HG03060 (cell line): ENCODE data around the gene FEV.

Source experiments
- ATAC-seq: cut with Tn5 transposase; IDR thresholded peaks from one replicate; pipeline ENCODE4 v1.9.1; 2021; ENCODE audit warnings: low read depth, moderate number of reproducible peaks; ENCODE audit not compliant: unreplicated experiment

Gene FEV

GRCh38 chr2:218995561-218995960 is 10.6 kb upstream of the FEV start:
- ATAC-seq = no peak

- ATAC-seq = no peak
Observed at GRCh38 chr2:218993345-218994315, 8.6 kb upstream of the FEV start, which contains the start of gene CRYBA2. CRYBA2 (minus strand) TSS chr2:218993422; CDS start chr2:218993176, 246 bp downstream.

GRCh38 chr2:218992703-218993344 is 7.8 kb upstream of the FEV start:
- no peak for ATAC-seq

GRCh38 chr2:218992196-218992595 is 7.2 kb upstream of the FEV start:
- ATAC-seq = no peak

- no peak for ATAC-seq
Observed at GRCh38 chr2:218991674-218992168, 6.7 kb upstream of the FEV start.

- no peak for ATAC-seq
Observed at GRCh38 chr2:218990612-218991011, 5.6 kb upstream of the FEV start.

- ATAC-seq = no peak
Observed at GRCh38 chr2:218990052-218990451, 5.1 kb upstream of the FEV start.

- ATAC-seq = no peak
Observed at GRCh38 chr2:218988650-218989049, 3.7 kb upstream of the FEV start.

GRCh38 chr2:218988164-218988563 is 3.2 kb upstream of the FEV start:
- ATAC-seq = no peak

- ATAC-seq = no peak
Observed at GRCh38 chr2:218986148-218986761, 1.3 kb upstream of the FEV start.

- ATAC-seq = no peak
Observed at GRCh38 chr2:218985325-218986091, 524 bp upstream of the FEV start.

GRCh38 chr2:218984239-218985020 is 554 bp downstream of the FEV start:
- ATAC-seq = no peak

- ATAC-seq = no peak
Observed at GRCh38 chr2:218983934-218984238, 1.1 kb downstream of the FEV start.

- no peak for ATAC-seq
Observed at GRCh38 chr2:218983263-218983933, 1.6 kb downstream of the FEV start.

- ATAC-seq = no peak
Observed at GRCh38 chr2:218982586-218983262, 2.3 kb downstream of the FEV start.

- ATAC-seq = no peak
Observed at GRCh38 chr2:218981881-218982585, 3.0 kb downstream of the FEV start.

- no peak for ATAC-seq
Observed at GRCh38 chr2:218981390-218981880, 3.5 kb downstream of the FEV start.
